Measurements from ENCODE around the gene RPA4.
"Not testable (repeated sequence)": the region's sequence is repeated elsewhere in the genome, so short reads cannot be mapped to it uniquely, and the experiment has no call there.

RPA4 gene, protein sequence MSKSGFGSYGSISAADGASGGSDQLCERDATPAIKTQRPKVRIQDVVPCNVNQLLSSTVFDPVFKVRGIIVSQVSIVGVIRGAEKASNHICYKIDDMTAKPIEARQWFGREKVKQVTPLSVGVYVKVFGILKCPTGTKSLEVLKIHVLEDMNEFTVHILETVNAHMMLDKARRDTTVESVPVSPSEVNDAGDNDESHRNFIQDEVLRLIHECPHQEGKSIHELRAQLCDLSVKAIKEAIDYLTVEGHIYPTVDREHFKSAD

DNA sequence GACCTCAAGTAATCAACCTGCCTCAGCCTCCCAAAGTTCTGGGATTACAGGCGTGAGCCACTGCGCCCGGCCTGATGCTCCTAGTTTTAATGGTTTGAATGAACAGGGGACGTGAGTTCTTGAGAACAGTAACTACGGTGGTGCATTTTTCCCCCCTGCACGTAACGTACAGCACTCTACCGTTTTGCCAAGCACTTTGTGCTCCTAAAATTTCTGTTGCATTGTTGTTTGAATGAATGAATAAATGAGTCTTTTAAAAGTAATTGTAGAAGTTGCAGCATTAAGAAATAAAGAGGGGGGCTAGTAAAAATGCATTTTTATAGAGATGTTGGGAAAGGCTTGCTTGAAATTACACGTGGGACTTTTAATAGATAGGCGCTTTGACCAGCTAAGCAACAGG lies at the start of gene RPA4:
TSS of gene RPA4 (plus strand) at position 301 of the 400 bp plus-strand sequence. CDS start 403 bp downstream, outside the sequence.
- no peak within 1 kb of the TSS for H2AFZ ChIP-seq (ENCODE audit: low read depth, low read length)
- H3K36me3 ChIP-seq (ENCODE audit: insufficient read depth, low read length), result no peaks in the 10 kb centered on the region
- H3K4me3 ChIP-seq (ENCODE audit: low read length), result no peak within 1 kb of the TSS
- H3K27me3 ChIP-seq (ENCODE audit: insufficient read depth, low read length), result no peaks in the 10 kb centered on the region
- H3K9me3 ChIP-seq (ENCODE audit: low read length), result no peaks in the 10 kb centered on the region
- no peaks in the 10 kb centered on the region for H3K4me1 ChIP-seq (ENCODE audit: insufficient read depth, low read length)

- no peaks in the 10 kb centered on the region for H3K4me1 ChIP-seq (ENCODE audit: insufficient read depth, low read length)
- no peak overlapping the region for H2AFZ ChIP-seq (ENCODE audit: low read depth, low read length)
- no peaks in the 10 kb centered on the region for H3K9me3 ChIP-seq (ENCODE audit: low read length)
- H3K36me3 ChIP-seq (ENCODE audit: insufficient read depth, low read length), result no peaks in the 10 kb centered on the region
- H3K4me3 ChIP-seq (ENCODE audit: low read length), result no peak overlapping the region
- H3K27me3 ChIP-seq (ENCODE audit: insufficient read depth, low read length), result no peaks in the 10 kb centered on the region
Observed at GRCh38 chrX:96834137-96834536, 49.6 kb upstream of the RPA4 start.

GRCh38 chrX:96835660-96836289 lies 47.9 kb upstream of the RPA4 start:
- Histone ChIP-seq H3K27me3 (ENCODE audit: insufficient read depth, low read length) (no peaks in the 10 kb centered on the region), H2AFZ (ENCODE audit: low read depth, low read length) (no peak overlapping the region), H3K4me3 (ENCODE audit: low read length) (no peak overlapping the region), H3K4me1 (ENCODE audit: insufficient read depth, low read length) (no peaks in the 10 kb centered on the region), H3K36me3 (ENCODE audit: insufficient read depth, low read length) (no peaks in the 10 kb centered on the region), H3K9me3 (ENCODE audit: low read length) (no peaks in the 10 kb centered on the region)

- Histone ChIP-seq H3K9me3 (ENCODE audit: low read length) (no peaks in the 10 kb centered on the region), H3K27me3 (ENCODE audit: insufficient read depth, low read length) (peaks cover 2% of the 10 kb centered on the region), H3K4me1 (ENCODE audit: insufficient read depth, low read length) (no peaks in the 10 kb centered on the region), H3K36me3 (ENCODE audit: insufficient read depth, low read length) (no peaks in the 10 kb centered on the region), H2AFZ (ENCODE audit: low read depth, low read length) (no peak overlapping the region), H3K4me3 (ENCODE audit: low read length) (no peak overlapping the region)
Observed at GRCh38 chrX:96837808-96838207, 45.9 kb upstream of the RPA4 start.

GRCh38 chrX:96838537-96838936 lies 45.2 kb upstream of the RPA4 start:
- H3K9me3 ChIP-seq (ENCODE audit: low read length), result no peaks in the 10 kb centered on the region
- no peak overlapping the region for H3K4me3 ChIP-seq (ENCODE audit: low read length)
- peaks cover 2% of the 10 kb centered on the region for H3K27me3 ChIP-seq (ENCODE audit: insufficient read depth, low read length)
- no peak overlapping the region for H2AFZ ChIP-seq (ENCODE audit: low read depth, low read length)
- no peaks in the 10 kb centered on the region for H3K4me1 ChIP-seq (ENCODE audit: insufficient read depth, low read length)
- no peaks in the 10 kb centered on the region for H3K36me3 ChIP-seq (ENCODE audit: insufficient read depth, low read length)

DNA sequence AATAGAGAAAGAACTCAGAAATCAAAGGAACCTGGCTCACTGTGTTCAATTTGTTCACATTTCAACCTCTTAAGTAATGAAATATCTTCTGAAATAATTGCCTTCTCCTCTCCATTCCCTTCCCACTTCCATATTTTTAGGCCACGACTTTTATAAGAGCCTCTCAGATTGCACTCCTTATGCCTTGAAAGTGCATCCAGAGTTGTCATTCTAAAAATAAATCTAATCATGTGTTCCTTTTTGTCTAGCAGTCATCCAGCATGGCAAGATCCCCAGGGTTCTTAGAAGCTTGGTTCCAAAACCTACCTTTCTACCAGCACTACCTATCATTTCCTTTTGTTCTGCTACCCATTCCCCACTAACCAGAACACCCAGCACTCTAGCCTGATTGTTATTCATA lies 42.4 kb upstream of the RPA4 start:
- no peak overlapping the region for H3K4me3 ChIP-seq (ENCODE audit: low read length)
- H3K9me3 ChIP-seq (ENCODE audit: low read length), result no peaks in the 10 kb centered on the region
- H3K36me3 ChIP-seq (ENCODE audit: insufficient read depth, low read length), result no peaks in the 10 kb centered on the region
- H3K4me1 ChIP-seq (ENCODE audit: insufficient read depth, low read length), result no peaks in the 10 kb centered on the region
- peaks cover 2% of the 10 kb centered on the region for H3K27me3 ChIP-seq (ENCODE audit: insufficient read depth, low read length)
- H2AFZ ChIP-seq (ENCODE audit: low read depth, low read length), result no peak overlapping the region

DNA sequence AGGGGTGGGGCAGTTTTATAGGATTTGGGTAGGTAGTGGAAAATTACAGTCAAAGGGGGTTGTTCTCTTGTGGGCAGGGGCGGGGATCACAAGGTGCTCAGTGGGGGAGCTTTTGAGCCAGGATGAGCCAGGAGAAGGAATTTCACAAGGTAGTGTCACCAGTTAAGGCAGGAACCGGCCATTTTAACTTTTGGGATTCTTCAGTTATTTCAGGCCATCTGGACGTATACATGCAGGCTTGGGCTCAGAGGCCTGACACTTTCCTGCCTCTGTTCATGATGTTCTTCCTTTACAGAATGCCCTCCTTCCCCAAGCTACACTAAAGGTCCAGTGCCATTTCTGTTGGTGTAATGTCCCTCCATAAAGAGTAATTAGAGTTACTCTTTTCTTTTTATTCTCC lies 41.8 kb upstream of the RPA4 start:
- H2AFZ ChIP-seq (ENCODE audit: low read depth, low read length); H3K9me3 ChIP-seq (ENCODE audit: low read length); H3K27me3 ChIP-seq (ENCODE audit: insufficient read depth, low read length); H3K36me3 ChIP-seq (ENCODE audit: insufficient read depth, low read length); H3K4me3 ChIP-seq (ENCODE audit: low read length); H3K4me1 ChIP-seq (ENCODE audit: insufficient read depth, low read length): not testable (repeated sequence)

GRCh38 chrX:96843566-96843965 lies 40.1 kb upstream of the RPA4 start:
- Histone ChIP-seq H2AFZ (ENCODE audit: low read depth, low read length) (no peak overlapping the region), H3K4me3 (ENCODE audit: low read length) (no peak overlapping the region), H3K36me3 (ENCODE audit: insufficient read depth, low read length) (no peaks in the 10 kb centered on the region), H3K9me3 (ENCODE audit: low read length) (no peaks in the 10 kb centered on the region), H3K4me1 (ENCODE audit: insufficient read depth, low read length) (peaks cover 2% of the 10 kb centered on the region), H3K27me3 (ENCODE audit: insufficient read depth, low read length) (peaks cover 2% of the 10 kb centered on the region)

GRCh38 chrX:96846841-96847240 lies 36.9 kb upstream of the RPA4 start:
- Histone ChIP-seq H3K9me3 (ENCODE audit: low read length) (no peaks in the 10 kb centered on the region), H3K36me3 (ENCODE audit: insufficient read depth, low read length) (no peaks in the 10 kb centered on the region), H3K27me3 (ENCODE audit: insufficient read depth, low read length) (no peaks in the 10 kb centered on the region), H2AFZ (ENCODE audit: low read depth, low read length) (no peak overlapping the region), H3K4me3 (ENCODE audit: low read length) (no peak overlapping the region), H3K4me1 (ENCODE audit: insufficient read depth, low read length) (peaks cover 2% of the 10 kb centered on the region)

DNA sequence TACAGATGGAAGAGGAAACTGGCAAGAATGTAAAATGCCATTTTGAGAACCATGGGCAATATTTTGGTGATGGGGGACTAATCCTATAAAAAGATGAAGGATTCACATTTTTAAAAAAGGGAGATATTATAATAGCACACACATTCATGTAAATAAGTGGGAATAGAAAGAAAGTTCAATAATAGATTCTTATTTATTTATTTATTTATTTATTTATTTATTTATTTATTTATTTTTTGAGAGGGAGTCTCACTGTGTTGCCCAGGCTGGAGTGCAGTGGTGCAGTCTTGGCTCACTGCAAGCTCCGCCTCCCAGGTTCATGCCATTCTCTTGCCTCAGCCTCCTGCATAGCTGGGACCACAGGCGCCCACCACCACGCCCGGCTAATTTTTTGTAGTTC lies 24.3 kb upstream of the RPA4 start:
- H3K4me1 ChIP-seq (ENCODE audit: insufficient read depth, low read length); H3K36me3 ChIP-seq (ENCODE audit: insufficient read depth, low read length); H3K9me3 ChIP-seq (ENCODE audit: low read length); H3K27me3 ChIP-seq (ENCODE audit: insufficient read depth, low read length); H3K4me3 ChIP-seq (ENCODE audit: low read length); H2AFZ ChIP-seq (ENCODE audit: low read depth, low read length): not testable (repeated sequence)

- no peak overlapping the region for H2AFZ ChIP-seq (ENCODE audit: low read depth, low read length)
- no peaks in the 10 kb centered on the region for H3K4me1 ChIP-seq (ENCODE audit: insufficient read depth, low read length)
- H3K27me3 ChIP-seq (ENCODE audit: insufficient read depth, low read length), result no peaks in the 10 kb centered on the region
Observed at GRCh38 chrX:96861218-96861617, 22.5 kb upstream of the RPA4 start.

DNA sequence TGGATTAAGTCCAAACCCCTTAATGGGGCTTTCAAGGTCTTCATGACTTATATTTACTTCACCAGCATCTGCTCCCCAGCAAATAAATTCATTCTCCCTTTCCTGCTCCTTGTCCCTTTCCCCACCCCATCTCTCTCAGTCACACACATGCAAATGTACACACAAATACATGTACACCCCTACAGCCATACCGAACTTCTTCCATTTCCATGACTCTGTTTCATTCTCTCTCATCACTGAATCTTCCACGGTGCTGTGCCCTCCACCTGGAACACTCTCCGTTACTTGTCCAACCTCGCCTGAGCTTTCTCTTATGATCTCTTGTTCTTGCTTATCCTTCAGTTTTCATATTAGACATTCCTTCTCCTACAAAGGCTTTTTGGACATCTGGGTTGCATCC lies 22.0 kb upstream of the RPA4 start:
- no peaks in the 10 kb centered on the region for H3K4me1 ChIP-seq (ENCODE audit: insufficient read depth, low read length)
- no peaks in the 10 kb centered on the region for H3K27me3 ChIP-seq (ENCODE audit: insufficient read depth, low read length)
- no peaks in the 10 kb centered on the region for H3K36me3 ChIP-seq (ENCODE audit: insufficient read depth, low read length)
- H2AFZ ChIP-seq (ENCODE audit: low read depth, low read length), result no peak overlapping the region
- H3K9me3 ChIP-seq (ENCODE audit: low read length), result no peaks in the 10 kb centered on the region
- no peak overlapping the region for H3K4me3 ChIP-seq (ENCODE audit: low read length)

More at GRCh38 chrX:96861218-96861617, 22.5 kb upstream of the RPA4 start:
- Histone ChIP-seq H3K36me3 (ENCODE audit: insufficient read depth, low read length) (no peaks in the 10 kb centered on the region), H3K4me3 (ENCODE audit: low read length) (no peak overlapping the region), H3K9me3 (ENCODE audit: low read length) (no peaks in the 10 kb centered on the region)

GRCh38 chrX:96884027-96884426 lies 319 bp downstream of the RPA4 start:
- Histone ChIP-seq H3K4me1 (ENCODE audit: insufficient read depth, low read length) (no peaks in the 10 kb centered on the region), H3K27me3 (ENCODE audit: insufficient read depth, low read length) (no peaks in the 10 kb centered on the region), H3K36me3 (ENCODE audit: insufficient read depth, low read length) (no peaks in the 10 kb centered on the region), H3K9me3 (ENCODE audit: low read length) (no peaks in the 10 kb centered on the region), H2AFZ (ENCODE audit: low read depth, low read length) (no peak overlapping the region), H3K4me3 (ENCODE audit: low read length) (no peak overlapping the region)

GRCh38 chrX:96889726-96890125 lies 6.0 kb downstream of the RPA4 start:
- no peaks in the 10 kb centered on the region for H3K27me3 ChIP-seq (ENCODE audit: insufficient read depth, low read length)
- H2AFZ ChIP-seq (ENCODE audit: low read depth, low read length), result no peak overlapping the region
- H3K4me3 ChIP-seq (ENCODE audit: low read length), result no peak overlapping the region
- H3K9me3 ChIP-seq (ENCODE audit: low read length), result no peaks in the 10 kb centered on the region
- no peaks in the 10 kb centered on the region for H3K4me1 ChIP-seq (ENCODE audit: insufficient read depth, low read length)
- H3K36me3 ChIP-seq (ENCODE audit: insufficient read depth, low read length), result no peaks in the 10 kb centered on the region
